HG03520 (cell line): ENCODE results near the gene PEX14.

ENCODE experiments used
- ATAC-seq: cut with Tn5 transposase; IDR thresholded peaks from one replicate; pipeline ENCODE4 v1.9.1; 2021; ENCODE audit warnings: mild to moderate bottlenecking, moderate library complexity; ENCODE audit not compliant: unreplicated experiment

The PEX14 gene

DNA sequence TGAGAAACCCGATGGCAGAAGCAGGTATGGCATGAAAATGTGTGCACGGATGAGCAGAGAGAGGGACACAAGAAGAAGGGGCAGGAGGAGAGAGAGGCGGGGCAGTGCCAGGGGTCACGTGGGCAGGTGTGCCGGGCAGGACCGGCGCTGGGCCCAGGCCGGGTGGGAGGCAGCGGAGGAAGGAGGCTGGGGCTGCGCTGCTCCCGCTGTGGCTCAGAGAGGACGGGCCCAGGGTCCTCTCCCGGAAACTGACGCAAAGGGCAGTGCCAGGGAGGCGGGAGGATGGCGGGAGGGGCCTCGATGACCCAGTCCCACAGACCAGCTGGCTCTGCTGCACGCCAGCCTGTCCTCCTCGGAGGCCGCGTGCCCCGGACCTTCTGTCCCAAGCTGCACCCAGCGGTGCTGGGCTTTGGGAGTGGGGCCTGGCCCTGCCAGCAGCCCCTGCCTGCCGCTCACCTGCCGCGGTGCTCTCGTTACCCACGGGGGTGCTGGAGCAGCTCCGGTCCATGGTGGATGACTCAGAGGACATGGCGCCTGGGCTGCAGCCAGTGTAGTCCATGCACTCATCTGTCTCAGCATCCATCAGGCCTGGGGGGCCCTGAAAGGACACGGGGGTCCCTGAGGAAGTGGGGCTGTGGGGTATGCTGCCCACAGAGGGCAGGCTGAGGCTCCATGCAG, 167.8 kb downstream of the PEX14 start:
- ATAC-seq: no peak

DNA sequence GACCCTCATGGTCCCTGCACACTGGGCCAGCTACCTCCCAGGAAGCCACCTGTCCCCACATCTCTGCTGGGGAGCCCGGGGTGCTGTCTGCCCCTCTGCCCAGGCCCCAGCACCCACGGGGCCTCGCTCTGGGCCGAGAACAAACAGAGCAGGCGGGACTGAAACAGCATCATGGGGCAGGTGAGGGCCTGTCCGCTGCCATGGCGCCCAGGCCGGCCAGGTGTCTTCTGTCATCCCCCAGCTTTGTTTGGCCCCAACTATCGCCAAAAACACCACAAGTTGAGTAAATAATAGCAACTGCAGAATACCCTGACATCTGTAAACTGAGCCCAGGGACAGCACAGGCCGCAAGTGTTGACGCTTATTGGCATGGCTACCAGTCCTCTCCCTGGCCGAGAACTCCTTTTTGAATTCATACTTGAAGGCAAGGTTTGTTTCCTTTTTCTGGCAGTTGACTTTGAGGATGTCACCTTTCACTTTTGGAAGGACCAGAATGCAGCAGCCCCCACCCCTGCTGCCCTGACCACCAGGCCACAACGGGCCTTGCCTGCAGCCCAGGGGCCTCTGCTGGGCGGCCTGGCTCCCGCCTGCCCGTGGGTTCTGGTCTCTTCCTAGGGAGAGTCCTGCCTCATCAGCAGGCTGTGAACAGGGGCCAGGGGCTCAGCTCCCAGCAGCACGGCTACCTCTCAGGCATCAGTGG, 169.0 kb downstream of the PEX14 start:
- ATAC-seq: no peak

GRCh38 chr1:10644307-10645128, 169.8 kb downstream of the PEX14 start:
- no peak for ATAC-seq

- no peak for ATAC-seq
Measured at GRCh38 chr1:10646347-10646861, 171.7 kb downstream of the PEX14 start.

DNA sequence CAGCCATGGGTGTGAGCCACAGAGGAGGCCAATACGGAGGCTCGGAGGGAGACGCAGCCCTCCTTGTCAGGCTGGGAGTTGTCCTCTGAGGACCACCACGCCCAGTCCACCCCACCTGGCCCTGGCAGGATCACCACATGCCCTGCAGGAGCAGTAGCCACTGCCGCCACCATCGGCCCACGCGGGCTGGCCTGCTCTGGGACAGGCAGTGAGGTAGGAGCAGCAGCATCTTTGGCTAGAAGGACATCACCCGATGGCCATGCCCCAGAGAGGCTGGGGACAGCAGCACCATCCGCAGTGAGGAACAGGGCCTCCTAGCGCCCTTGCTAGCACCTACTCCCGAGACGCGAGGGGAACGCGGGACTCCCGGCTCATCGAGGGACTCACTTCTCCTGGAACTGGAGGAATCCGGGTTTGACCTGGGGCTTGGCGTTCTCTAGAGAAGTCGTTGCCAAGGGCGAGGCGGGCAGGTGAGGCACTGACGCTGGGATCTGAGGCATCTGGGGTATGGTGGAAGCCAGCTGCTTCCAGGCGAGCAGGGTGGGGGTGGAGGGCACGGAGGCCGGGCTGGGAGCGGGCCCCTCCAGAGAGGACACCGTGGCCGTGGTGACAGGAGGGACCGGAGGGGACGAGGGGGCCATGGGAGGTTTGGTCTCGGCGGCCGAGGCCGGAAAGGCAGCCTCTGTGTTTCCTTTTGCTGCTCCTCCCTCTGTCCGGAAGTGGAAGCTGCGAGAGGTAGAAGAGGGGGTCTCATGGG, 172.8 kb downstream of the PEX14 start:
- ATAC-seq: no peak

GRCh38 chr1:10648689-10649516, 174.2 kb downstream of the PEX14 start:
- no peak for ATAC-seq

DNA sequence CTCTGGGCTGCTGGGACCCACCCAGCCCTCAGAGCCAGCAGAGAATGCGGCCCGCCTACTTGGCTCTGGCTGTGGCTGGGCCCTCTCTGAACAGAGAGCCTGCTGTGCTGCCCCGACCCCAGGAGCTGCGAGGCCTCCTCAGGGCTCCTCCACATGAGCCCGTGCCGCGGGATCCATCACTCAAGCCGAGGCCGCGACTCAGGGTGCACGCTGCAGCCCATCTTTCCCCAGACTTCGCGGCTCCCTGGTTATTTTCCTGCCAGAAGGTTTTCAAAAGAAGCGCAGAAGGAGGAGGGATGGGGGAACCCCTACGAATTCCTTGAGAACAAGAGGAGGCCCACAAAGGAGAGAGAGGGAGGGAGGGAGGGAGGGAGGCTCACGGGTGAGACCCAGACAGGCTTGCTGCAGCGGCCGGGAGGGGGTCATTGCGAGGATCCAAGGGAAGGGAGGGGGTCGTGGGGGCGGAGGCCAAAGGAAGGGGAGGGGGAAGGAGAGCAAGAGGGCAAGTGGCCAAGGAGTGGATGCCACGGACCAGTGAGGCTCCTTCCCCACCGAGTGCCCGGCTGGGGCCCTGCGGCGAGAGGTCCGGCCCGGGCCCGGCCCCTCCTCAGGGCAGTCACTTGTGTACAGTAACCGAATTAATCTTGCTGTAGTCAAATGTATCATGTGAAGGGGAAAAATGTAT, 174.9 kb downstream of the PEX14 start:
- ATAC-seq: no peak

DNA sequence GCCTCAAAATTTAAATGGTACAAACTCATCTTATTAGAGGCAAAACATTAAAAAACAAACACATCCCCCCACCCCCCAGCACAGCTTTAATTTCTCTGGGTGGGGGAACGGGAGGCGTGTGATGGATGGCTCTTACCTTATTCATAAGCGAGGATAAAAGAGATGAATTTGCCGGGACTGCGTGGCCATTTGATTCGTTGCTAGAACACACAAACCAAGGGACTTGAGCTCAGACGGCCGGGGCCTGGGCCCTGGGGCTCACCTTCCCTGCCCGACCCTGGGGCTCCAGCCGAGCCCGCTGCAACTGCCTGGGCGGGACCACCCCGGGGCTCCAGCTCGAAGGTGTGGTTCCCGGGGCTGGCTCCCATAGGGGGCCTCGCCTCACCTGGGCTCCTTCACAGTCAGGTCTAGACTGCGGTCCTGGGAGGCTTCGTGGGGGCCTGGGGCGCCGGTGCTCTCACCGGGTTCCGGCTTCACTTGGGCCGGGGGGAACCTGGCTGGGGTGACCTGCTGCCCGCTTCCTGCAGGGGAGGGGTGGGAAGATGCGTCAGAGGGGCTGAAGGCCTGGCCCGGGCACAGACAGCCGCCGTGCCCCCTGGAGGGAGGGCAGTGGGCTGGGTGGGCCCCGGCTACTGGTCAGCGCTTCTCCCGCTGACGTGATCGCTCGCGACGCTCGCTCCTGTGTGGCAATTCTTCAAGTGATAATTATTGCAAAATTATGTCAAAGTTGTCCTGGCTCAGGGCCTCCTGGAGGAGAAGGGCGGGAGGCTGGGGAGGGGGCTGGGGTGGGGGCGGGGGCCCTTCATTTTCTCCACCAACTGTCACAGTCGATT, 176.0 kb downstream of the PEX14 start:
- no peak for ATAC-seq

- no peak for ATAC-seq
Measured at GRCh38 chr1:10651389-10651766, 176.6 kb downstream of the PEX14 start.

DNA sequence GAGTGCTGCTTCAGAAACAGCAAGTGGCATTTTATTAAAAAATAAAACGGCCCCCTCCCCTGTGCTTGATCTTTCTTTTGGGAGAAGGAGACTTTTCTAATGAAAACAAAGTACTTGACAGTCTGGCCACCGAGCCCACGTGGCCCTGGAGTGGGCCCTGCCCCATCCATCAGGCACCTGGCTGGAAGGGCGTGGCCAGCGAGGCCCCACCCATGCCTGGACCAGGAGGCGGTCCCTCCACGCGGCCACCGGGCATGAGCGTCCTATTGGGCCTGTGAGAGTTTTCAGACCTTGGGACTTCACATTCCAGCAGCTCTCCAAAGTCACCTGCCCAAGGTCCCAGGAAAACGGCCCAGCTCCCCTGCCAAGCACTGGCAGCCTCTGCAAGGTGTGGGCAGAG, 177.0 kb downstream of the PEX14 start:
- ATAC-seq: no peak

GRCh38 chr1:10652626-10653025, 177.9 kb downstream of the PEX14 start:
- no peak for ATAC-seq

- no peak for ATAC-seq
Measured at GRCh38 chr1:10653370-10654125, 178.8 kb downstream of the PEX14 start.

GRCh38 chr1:10655002-10655401, 180.3 kb downstream of the PEX14 start:
- no peak for ATAC-seq

GRCh38 chr1:10656431-10656830, 181.7 kb downstream of the PEX14 start:
- ATAC-seq: no peak

DNA sequence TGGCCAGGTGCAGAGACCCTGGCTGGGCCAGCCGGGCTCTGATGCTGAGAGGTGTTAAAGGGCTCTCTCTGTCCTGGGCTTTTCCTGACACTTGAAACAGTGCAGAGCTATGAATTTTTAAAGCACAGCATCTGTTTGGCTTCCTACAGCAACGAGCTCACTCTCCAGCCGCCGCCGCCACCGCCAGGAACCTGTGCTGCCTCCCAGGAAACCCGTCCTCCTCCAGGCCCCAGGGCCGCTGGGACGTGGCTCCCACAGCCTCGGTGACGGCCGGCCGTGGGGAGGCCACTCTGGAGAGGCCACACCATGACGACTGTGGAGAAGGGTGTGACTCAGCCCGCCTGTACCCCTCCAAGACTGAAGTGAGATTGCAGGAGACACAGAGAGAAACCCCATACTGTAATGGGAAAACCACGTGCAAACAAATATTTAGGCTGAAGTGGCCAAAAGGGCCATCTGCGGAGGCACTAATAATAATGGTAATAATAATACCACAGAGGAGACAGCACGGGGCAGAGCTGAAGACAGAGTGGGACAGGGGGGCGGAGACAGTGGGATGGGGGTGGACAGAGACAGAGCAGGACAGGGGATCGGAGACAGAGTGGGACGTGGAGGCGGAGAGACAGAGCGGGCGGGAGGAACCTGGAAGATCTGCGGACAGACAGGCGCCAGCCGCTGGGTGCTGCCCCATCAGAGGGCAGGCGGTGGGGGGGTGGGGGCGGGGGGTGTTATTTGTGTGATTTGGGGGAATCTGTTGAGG, 182.5 kb downstream of the PEX14 start:
- ATAC-seq: no peak

DNA sequence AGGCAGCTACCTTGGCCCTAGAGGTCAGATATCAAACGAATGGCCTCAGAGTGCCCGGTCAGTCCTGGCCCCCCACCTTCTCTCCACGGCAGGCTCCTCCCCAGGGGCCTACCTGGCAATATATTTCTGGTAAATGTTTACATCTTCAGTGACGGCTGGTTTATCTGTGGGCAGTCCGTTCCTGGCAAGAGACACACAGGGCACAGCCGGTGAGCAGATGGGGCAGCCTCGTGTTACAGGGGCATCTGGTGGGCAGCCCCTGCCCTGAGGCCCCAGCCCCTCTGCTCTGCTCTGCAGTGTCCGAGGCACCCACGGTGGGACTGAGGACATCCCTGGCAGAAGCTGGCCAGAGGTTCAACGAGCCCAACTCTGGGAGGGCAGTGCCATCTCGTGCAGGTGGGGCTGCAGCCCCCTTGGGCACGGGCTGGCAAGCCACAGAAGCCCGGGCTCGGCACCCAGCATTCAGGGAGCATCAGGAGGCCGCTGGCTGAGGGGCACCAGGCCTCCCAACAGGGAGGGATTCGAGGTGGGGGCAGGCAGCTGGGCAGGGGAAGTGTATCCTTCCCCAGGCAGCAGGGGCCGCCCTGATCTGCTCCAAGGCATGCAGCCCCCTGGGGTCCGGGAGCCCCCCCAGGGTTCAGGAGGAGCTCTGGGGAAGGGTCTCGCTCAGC, 183.8 kb downstream of the PEX14 start:
- no peak for ATAC-seq

- no peak for ATAC-seq
Measured at GRCh38 chr1:10659218-10659617, 184.5 kb downstream of the PEX14 start.
